GM21447 (cell line): Measurements from ENCODE around the gene FRMD4A.
"Not testable (repeated sequence)": the region's sequence is repeated elsewhere in the genome, so short reads cannot be mapped to it uniquely, and the experiment has no call there.

Source experiments
- ATAC-seq: cut with Tn5 transposase; IDR thresholded peaks from one replicate; pipeline ENCODE4 v1.9.1; 2021; ENCODE audit not compliant: unreplicated experiment

Gene FRMD4A

GRCh38 chr10:13891128-13892000, 439.4 kb downstream of the FRMD4A start:
- ATAC-seq = no peak

GRCh38 chr10:13890233-13891127, 440.2 kb downstream of the FRMD4A start:
- ATAC-seq = no peak

- no peak for ATAC-seq
Observed at GRCh38 chr10:13887761-13888160, 443.0 kb downstream of the FRMD4A start.

- ATAC-seq = no peak
Observed at GRCh38 chr10:13885238-13885990, 445.3 kb downstream of the FRMD4A start.

GRCh38 chr10:13883636-13884444, 446.9 kb downstream of the FRMD4A start:
- no peak for ATAC-seq

- ATAC-seq = no peak
Observed at GRCh38 chr10:13882119-13882711, 448.5 kb downstream of the FRMD4A start.

- no peak for ATAC-seq
Observed at GRCh38 chr10:13880760-13881159, 450.0 kb downstream of the FRMD4A start.

GRCh38 chr10:13877154-13877909, 453.4 kb downstream of the FRMD4A start:
- no peak for ATAC-seq

- no peak for ATAC-seq
Observed at GRCh38 chr10:13873196-13873595, 457.5 kb downstream of the FRMD4A start.

- no peak for ATAC-seq
Observed at GRCh38 chr10:13872411-13872810, 458.3 kb downstream of the FRMD4A start.

- ATAC-seq = no peak
Observed at GRCh38 chr10:13871776-13872175, 458.9 kb downstream of the FRMD4A start.

- ATAC-seq = no peak
Observed at GRCh38 chr10:13871011-13871410, 459.7 kb downstream of the FRMD4A start.

- no peak for ATAC-seq
Observed at GRCh38 chr10:13869295-13869664, 461.4 kb downstream of the FRMD4A start.

- no peak for ATAC-seq
Observed at GRCh38 chr10:13868528-13869294, 462.0 kb downstream of the FRMD4A start.

- ATAC-seq = no peak
Observed at GRCh38 chr10:13867822-13868221, 462.9 kb downstream of the FRMD4A start.

GRCh38 chr10:13865758-13866491, 464.8 kb downstream of the FRMD4A start:
- ATAC-seq = no peak

GRCh38 chr10:13865220-13865619, 465.5 kb downstream of the FRMD4A start:
- ATAC-seq = not testable (repeated sequence)
